HFFc6 (cell line): Measurements from ENCODE around the gene TMEM158. TPM values are rescaled to one million over a fixed set of nuclear protein-coding genes. Genes with fewer than 3 reads are reported as not detected.

Source experiments
- DNase-seq: peaks from one replicate; pipeline ENCODE4 v3.0.0-alpha.2; 2018
- H3K27ac Mint-ChIP-seq: 2 replicates; pipeline ENCODE4 v1.8.0; 2020; ENCODE audit warnings: mild to moderate bottlenecking, mixed read lengths
- H3K27me3 Mint-ChIP-seq: 2 replicates; pipeline ENCODE4 v1.8.0; 2021; ENCODE audit warnings: mild to moderate bottlenecking, moderate library complexity, mixed read lengths; ENCODE audit not compliant: insufficient read depth
- H3K36me3 Mint-ChIP-seq: 2 replicates; pipeline ENCODE4 v1.8.0; 2021; ENCODE audit warnings: low read depth, mixed read lengths
- H3K4me1 Mint-ChIP-seq: 2 replicates; pipeline ENCODE4 v1.8.0; 2020; ENCODE audit warnings: low read depth, mixed read lengths
- H3K4me3 Mint-ChIP-seq: 2 replicates; pipeline ENCODE4 v1.8.0; 2020; ENCODE audit warnings: mild to moderate bottlenecking, moderate library complexity, mixed read lengths
- H3K9me3 Mint-ChIP-seq: 2 replicates; pipeline ENCODE4 v1.8.0; 2020; ENCODE audit warnings: mild to moderate bottlenecking, mixed read lengths
- CTCF ChIP-seq: fragments of 200-600 bp; sonication (generic); IDR thresholded peaks from 2 replicates; pipeline ENCODE4 v1.5.0; 2021; ENCODE audit warnings: antibody characterized with exemption, mild to moderate bottlenecking
- long read RNA-seq: library from polyadenylated mRNA; unstranded; transcript quantifications from one replicate; pipeline ENCODE4 v2.0.0, GENCODE V29; 2019
- total RNA-seq, 6 experiments: library from RNA; stranded (reverse); fragmentation: NEBNext Ultra II Directional; extraction: Animal tissue kit (Norgen Biotek cat#: 25700); gene quantifications; 2 replicates in 1 of 6; 3 replicates in 5 of 6; pipeline ENCODE4 v1.2.3, GENCODE V29; 2021

Gene TMEM158
- total RNA-seq, result 10 to 100 TPM; 26.1 to 82.2 (median 29.4) TPM
- long read RNA-seq, partial matches to known transcripts, result 0 of 4 reads
- long read RNA-seq, other reads (novel, unspliced or antisense), result 0 of 4 reads

- no peak within 1 kb of the TSS for H3K27ac Mint-ChIP-seq
- no peaks in the 10 kb centered on the region for H3K9me3 Mint-ChIP-seq
- TF ChIP-seq CTCF, result no peak
- peaks cover 39% of the 10 kb centered on the region for H3K4me1 Mint-ChIP-seq
- DNase-seq, result peak; percentile 36
- H3K36me3 Mint-ChIP-seq, result peaks cover 5% of the 10 kb centered on the region
- peak within 1 kb of the TSS; percentile 98 for H3K4me3 Mint-ChIP-seq
- peaks cover 10% of the 10 kb centered on the region for H3K27me3 Mint-ChIP-seq
These were observed at the start of gene TMEM158 for GRCh38 chr3:45226206-45226915. TMEM158 (minus strand) TSS chr3:45226287; CDS start chr3:45226027, 260 bp downstream.

GRCh38 chr3:45275006-45275704, 49.1 kb upstream of the TMEM158 start:
- TF ChIP-seq CTCF, result no peak
- H3K27ac Mint-ChIP-seq, result no peak overlapping the region
- peaks cover 4% of the 10 kb centered on the region for H3K27me3 Mint-ChIP-seq
- H3K36me3 Mint-ChIP-seq, result peaks cover 7% of the 10 kb centered on the region; the same call in 1 of the 2 replicates
- peaks cover 24% of the 10 kb centered on the region for H3K9me3 Mint-ChIP-seq
- H3K4me3 Mint-ChIP-seq, result no peak overlapping the region
- DNase-seq, result no peak
- H3K4me1 Mint-ChIP-seq, result peaks cover 24% of the 10 kb centered on the region

GRCh38 chr3:45273681-45274515, 47.8 kb upstream of the TMEM158 start:
- H3K27me3 Mint-ChIP-seq, result peaks cover 4% of the 10 kb centered on the region

GRCh38 chr3:45272828-45273470, 46.9 kb upstream of the TMEM158 start:
- H3K27ac Mint-ChIP-seq, result no peak overlapping the region
- DNase-seq, result no peak
- no peak overlapping the region for H3K4me3 Mint-ChIP-seq
- peaks cover 6% of the 10 kb centered on the region for H3K27me3 Mint-ChIP-seq
- H3K4me1 Mint-ChIP-seq, result peaks cover 24% of the 10 kb centered on the region
- H3K9me3 Mint-ChIP-seq, result peaks cover 15% of the 10 kb centered on the region
- no peak for TF ChIP-seq CTCF
- no peaks in the 10 kb centered on the region for H3K36me3 Mint-ChIP-seq

More at GRCh38 chr3:45273681-45274515, 47.8 kb upstream of the TMEM158 start:
- DNase-seq, result peak; percentile 75
- Mint-ChIP-seq H3K4me3 (no peak overlapping the region; the same call in 1 of the 2 replicates), H3K4me1 (peaks cover 24% of the 10 kb centered on the region), H3K9me3 (peaks cover 15% of the 10 kb centered on the region), H3K27ac (peak overlapping the region; percentile 40), H3K36me3 (no peaks in the 10 kb centered on the region)
- TF ChIP-seq CTCF, result no peak
